WTC11 (cell line): ENCODE results near the gene USP20. TPM values are rescaled to one million over a fixed set of nuclear protein-coding genes. Genes with fewer than 3 reads are reported as not detected.

Experiments used
- ATAC-seq: fragments of 200-7000 bp; cut with Tn5 transposase; 2 replicates; pipeline ENCODE4 v1.10.0; 2021; ENCODE audit warnings: mild to moderate bottlenecking, moderate library complexity
- CTCF ChIA-PET: fragments of 300-600 bp; sonication (Branson Sonifier 250); formaldehyde crosslinking; loops from one replicate; lab custom pipeline; 2021; ENCODE audit warnings: antibody characterized with exemption; lab: Charles Lee
- POLR2A ChIA-PET: fragments of 350-600 bp; sonication (Branson Sonifier 250); formaldehyde crosslinking; loops from one replicate; lab custom pipeline; 2021; ENCODE audit warnings: antibody characterized with exemption; lab: Charles Lee
- DNase-seq: peaks from one replicate; pipeline ENCODE4 v3.0.0; 2021; ENCODE audit warnings: low spot score
- H3K27ac Mint-ChIP-seq: 2 replicates; pipeline ENCODE4 v1.8.0; 2021; ENCODE audit warnings: mixed read lengths
- H3K27me3 Mint-ChIP-seq: 2 replicates; pipeline ENCODE4 v1.8.0; 2021; ENCODE audit warnings: low read depth, mild to moderate bottlenecking, moderate library complexity, mixed read lengths
- H3K36me3 Mint-ChIP-seq: 2 replicates; pipeline ENCODE4 v1.8.0; 2021; ENCODE audit warnings: mixed read lengths
- H3K4me1 Mint-ChIP-seq: 2 replicates; pipeline ENCODE4 v1.8.0; 2022; ENCODE audit warnings: mixed read lengths
- H3K4me3 Mint-ChIP-seq: 2 replicates; pipeline ENCODE4 v1.8.0; 2021; ENCODE audit warnings: mild to moderate bottlenecking, moderate library complexity, mixed read lengths
- H3K9me3 Mint-ChIP-seq: 2 replicates; pipeline ENCODE4 v1.8.0; 2021; ENCODE audit warnings: mixed read lengths
- E2F5 ChIP-seq: sonication (generic); formaldehyde crosslinking; IDR thresholded peaks from 2 replicates; pipeline ENCODE4 v1.8.1; 2022; ENCODE audit warnings: mild to moderate bottlenecking, moderate library complexity, missing genetic modification reagents
- ESRRA ChIP-seq: sonication (generic); formaldehyde crosslinking; IDR thresholded peaks from 2 replicates; pipeline ENCODE4 v1.8.1; 2022; ENCODE audit warnings: mild to moderate bottlenecking, missing genetic modification reagents, borderline replicate concordance
- FOXP1 ChIP-seq: sonication (generic); formaldehyde crosslinking; IDR thresholded peaks from 2 replicates; pipeline ENCODE4 v1.8.0; 2022; ENCODE audit warnings: missing genetic modification reagents, mild to moderate bottlenecking, moderate library complexity, borderline replicate concordance
- HMGXB4 ChIP-seq: sonication (generic); formaldehyde crosslinking; IDR thresholded peaks from 2 replicates; pipeline ENCODE4 v1.8.1; 2023; ENCODE audit warnings: mild to moderate bottlenecking, moderate library complexity, missing genetic modification reagents
- MLX ChIP-seq: sonication (generic); formaldehyde crosslinking; IDR thresholded peaks from 2 replicates; pipeline ENCODE4 v1.8.1; 2023; ENCODE audit warnings: mild to moderate bottlenecking, missing genetic modification reagents, moderate library complexity
- OVOL2 ChIP-seq: fragments of 250-450 bp; sonication (Bioruptor Pico); IDR thresholded peaks from 2 replicates; pipeline ENCODE4 v1.9.0; 2021; ENCODE audit warnings: mild to moderate bottlenecking, borderline replicate concordance
- TEAD4 ChIP-seq: sonication (generic); formaldehyde crosslinking; IDR thresholded peaks from 2 replicates; pipeline ENCODE4 v1.8.0; 2022; ENCODE audit warnings: mild to moderate bottlenecking, missing genetic modification reagents
- ZMAT4 ChIP-seq: fragments of 250-450 bp; sonication (Bioruptor Pico); IDR thresholded peaks from 2 replicates; pipeline ENCODE4 v1.9.0; 2021; ENCODE audit warnings: mild to moderate bottlenecking
- ZNF281 ChIP-seq: sonication (generic); formaldehyde crosslinking; IDR thresholded peaks from 2 replicates; pipeline ENCODE4 v1.8.0; 2023; ENCODE audit warnings: mild to moderate bottlenecking, missing genetic modification reagents
- ZNF532 ChIP-seq: fragments of 250-450 bp; sonication (Bioruptor Pico); IDR thresholded peaks from 2 replicates; pipeline ENCODE4 v1.9.0; 2021; ENCODE audit warnings: mild to moderate bottlenecking, borderline replicate concordance
- total RNA-seq: library from RNA; stranded (reverse); gene quantifications from 3 replicates; pipeline ENCODE4 v1.2.3, GENCODE V29; 2021

Gene USP20
- total RNA-seq, 1 experiment from 2014 or later = 29.3 TPM

GRCh38 chr9:129816501-129817435 lies 18.5 kb upstream of the USP20 start:
- CTCF ChIA-PET = no interaction called here
- peaks cover 60% of the 10 kb centered on the region for H3K36me3 Mint-ChIP-seq
- ATAC-seq = no peak
- no peak overlapping the region for H3K4me3 Mint-ChIP-seq
- POLR2A ChIA-PET = no interaction called here
- no peak overlapping the region for H3K27ac Mint-ChIP-seq
- no peak for DNase-seq
- H3K27me3 Mint-ChIP-seq = no peaks in the 10 kb centered on the region
- H3K9me3 Mint-ChIP-seq = no peaks in the 10 kb centered on the region
- TF ChIP-seq OVOL2 (CRISPR knock-in tag) (no peak), E2F5 (CRISPR knock-in tag) (no peak), TEAD4 (CRISPR knock-in tag) (no peak), HMGXB4 (CRISPR knock-in tag) (no peak), ZMAT4 (no peak), ZNF532 (CRISPR knock-in tag) (no peak), ZNF281 (no peak), MLX (no peak)
- no peaks in the 10 kb centered on the region for H3K4me1 Mint-ChIP-seq

GRCh38 chr9:129822898-129823541 lies 12.2 kb upstream of the USP20 start:
- Mint-ChIP-seq H3K36me3 (peaks cover 26% of the 10 kb centered on the region), H3K27me3 (no peaks in the 10 kb centered on the region), H3K4me3 (peak overlapping the region; percentile 77), H3K4me1 (peaks cover 9% of the 10 kb centered on the region), H3K9me3 (no peaks in the 10 kb centered on the region), H3K27ac (peak overlapping the region; percentile 69)
- ChIA-PET CTCF (interaction anchor here (0.8 kb wide), 1 partner anchor 33 kb away, joined by 3 read pairs; no protein-coding TSS in a partner anchor), POLR2A (interaction anchor here (0.6 to 1.4 kb wide), 4 partner anchors 12 to 1159 kb away, joined by 3 to 9 read pairs (median 6); partner anchors contain the start of genes C9orf78, FNBP1 and USP20)
- ATAC-seq (peak; percentile 33), DNase-seq (peak; percentile 19)
- TF ChIP-seq ESRRA (CRISPR knock-in tag) = no peak
- peak; percentile 54; the same call in 1 of the 2 replicates for TF ChIP-seq FOXP1
